HepG2 (cell line): ENCODE measurements around the gene TRPC4AP. TPM values are rescaled to one million over a fixed set of nuclear protein-coding genes. Genes with fewer than 3 reads are reported as not detected.
A peak's percentile ranks its signal among the peaks of the same experiment; 100 is the strongest.

ENCODE experiments used
- AGO2 ChIP-seq: fragments of 200-400 bp; formaldehyde crosslinking; optimal IDR thresholded peaks from 2 replicates; pipeline ENCODE3; 2017; ENCODE audit warnings: mild to moderate bottlenecking, low read depth, low read length, moderate library complexity
- BATF2 ChIP-seq: sonication (generic); formaldehyde crosslinking; IDR thresholded peaks from 2 replicates; pipeline ENCODE4 v1.8.0; 2022; ENCODE audit warnings: mild to moderate bottlenecking, missing genetic modification reagents, moderate library complexity
- CENPBD1 ChIP-seq: sonication (generic); formaldehyde crosslinking; IDR thresholded peaks from 2 replicates; pipeline ENCODE4 v1.8.0; 2022; ENCODE audit warnings: missing genetic modification reagents, low read depth, mild to moderate bottlenecking, borderline replicate concordance
- GATAD1 ChIP-seq: IDR thresholded peaks from 2 replicates; pipeline ENCODE4 v1.6.1; 2016; ENCODE audit warnings: missing genetic modification reagents, missing compliant biosample characterization
- HINFP ChIP-seq: sonication (generic); formaldehyde crosslinking; IDR thresholded peaks from 2 replicates; pipeline ENCODE4 v1.4.0; 2020; ENCODE audit warnings: low read depth, mild to moderate bottlenecking, missing genetic modification reagents
- RNF219 ChIP-seq: sonication (generic); formaldehyde crosslinking; IDR thresholded peaks from 2 replicates; pipeline ENCODE4 v1.5.0; 2020; ENCODE audit warnings: mild to moderate bottlenecking, missing genetic modification reagents
- SETDB1 ChIP-seq: sonication (generic); formaldehyde crosslinking; IDR thresholded peaks from 2 replicates; pipeline ENCODE4 v1.5.1; 2020; ENCODE audit warnings: missing genetic modification reagents, mild to moderate bottlenecking, borderline replicate concordance
- ZBTB43 ChIP-seq: sonication (generic); formaldehyde crosslinking; conservative IDR thresholded peaks from 2 replicates; pipeline ENCODE4 v1.4.0; 2020; ENCODE audit warnings: missing genetic modification reagents
- ZNF205 ChIP-seq: IDR thresholded peaks from 2 replicates; pipeline ENCODE4 v1.6.1; 2018; ENCODE audit warnings: missing biosample characterization, missing genetic modification reagents
- ZNF510 ChIP-seq: sonication (generic); formaldehyde crosslinking; IDR thresholded peaks from 2 replicates; pipeline ENCODE4 v1.4.0; 2020; ENCODE audit warnings: low read depth, mild to moderate bottlenecking, missing genetic modification reagents
- polyA plus RNA-seq, 8 experiments: library from polyadenylated mRNA; depleted of rRNA in 3 of 8; stranded (reverse) in 7 of 8; unstranded in 1 of 8; fragments of >200 nt; fragmentation: Illumina TruSeq in 4 of 8; extraction: Trizol in 4 of 8; gene quantifications; 2 replicates each; pipeline versions ENCODE4 v1.2.1 to v1.2.3, GENCODE V29; 2011 to 2016; ENCODE audit warnings: low read depth in 4 of 8, missing spikeins in 1 of 8, mixed read lengths in 1 of 8; ENCODE audit not compliant: insufficient read depth in 1 of 8
- total RNA-seq, 5 experiments: library from RNA; depleted of rRNA; stranded (reverse); fragments of >200 nt; fragmentation: Illumina TruSeq; extraction: Trizol; gene quantifications; 2 replicates each; pipeline ENCODE4 v1.2.3, GENCODE V29; 2016; ENCODE audit warnings: low read depth in 1 of 5
- TF ChIP-seq, protein P1 (sequence below): IDR thresholded peaks from 2 replicates; pipeline ENCODE4 v1.4.0; 2020; ENCODE audit warnings: mild to moderate bottlenecking, missing genetic modification reagents
- TF ChIP-seq, protein P2 (sequence below): sonication (generic); formaldehyde crosslinking; IDR thresholded peaks from 2 replicates; pipeline ENCODE4 v1.8.0; 2022; ENCODE audit warnings: missing genetic modification reagents, mild to moderate bottlenecking, borderline replicate concordance

The TRPC4AP gene
- total and polyA plus RNA-seq, 2 of the 13 experiments (the other 11 are each of a cell fraction or from before 2014, with no cell fraction given), result 136 to 137 TPM

- TF ChIP-seq BATF2 (CRISPR knock-in tag) (no peak), AGO2 (peak; percentile 81), SETDB1 (CRISPR knock-in tag) (no peak), HINFP (CRISPR knock-in tag) (no peak), ZBTB43 (CRISPR knock-in tag) (no peak), RNF219 (no peak), ZNF205 (CRISPR knock-in tag) (no peak), CENPBD1 (CRISPR knock-in tag) (no peak), GATAD1 (CRISPR knock-in tag) (no peak), ZNF510 (CRISPR knock-in tag) (no peak)
- TF ChIP-seq, protein P1, sequence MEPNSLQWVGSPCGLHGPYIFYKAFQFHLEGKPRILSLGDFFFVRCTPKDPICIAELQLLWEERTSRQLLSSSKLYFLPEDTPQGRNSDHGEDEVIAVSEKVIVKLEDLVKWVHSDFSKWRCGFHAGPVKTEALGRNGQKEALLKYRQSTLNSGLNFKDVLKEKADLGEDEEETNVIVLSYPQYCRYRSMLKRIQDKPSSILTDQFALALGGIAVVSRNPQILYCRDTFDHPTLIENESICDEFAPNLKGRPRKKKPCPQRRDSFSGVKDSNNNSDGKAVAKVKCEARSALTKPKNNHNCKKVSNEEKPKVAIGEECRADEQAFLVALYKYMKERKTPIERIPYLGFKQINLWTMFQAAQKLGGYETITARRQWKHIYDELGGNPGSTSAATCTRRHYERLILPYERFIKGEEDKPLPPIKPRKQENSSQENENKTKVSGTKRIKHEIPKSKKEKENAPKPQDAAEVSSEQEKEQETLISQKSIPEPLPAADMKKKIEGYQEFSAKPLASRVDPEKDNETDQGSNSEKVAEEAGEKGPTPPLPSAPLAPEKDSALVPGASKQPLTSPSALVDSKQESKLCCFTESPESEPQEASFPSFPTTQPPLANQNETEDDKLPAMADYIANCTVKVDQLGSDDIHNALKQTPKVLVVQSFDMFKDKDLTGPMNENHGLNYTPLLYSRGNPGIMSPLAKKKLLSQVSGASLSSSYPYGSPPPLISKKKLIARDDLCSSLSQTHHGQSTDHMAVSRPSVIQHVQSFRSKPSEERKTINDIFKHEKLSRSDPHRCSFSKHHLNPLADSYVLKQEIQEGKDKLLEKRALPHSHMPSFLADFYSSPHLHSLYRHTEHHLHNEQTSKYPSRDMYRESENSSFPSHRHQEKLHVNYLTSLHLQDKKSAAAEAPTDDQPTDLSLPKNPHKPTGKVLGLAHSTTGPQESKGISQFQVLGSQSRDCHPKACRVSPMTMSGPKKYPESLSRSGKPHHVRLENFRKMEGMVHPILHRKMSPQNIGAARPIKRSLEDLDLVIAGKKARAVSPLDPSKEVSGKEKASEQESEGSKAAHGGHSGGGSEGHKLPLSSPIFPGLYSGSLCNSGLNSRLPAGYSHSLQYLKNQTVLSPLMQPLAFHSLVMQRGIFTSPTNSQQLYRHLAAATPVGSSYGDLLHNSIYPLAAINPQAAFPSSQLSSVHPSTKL (CRISPR knock-in tag), result no peak
- TF ChIP-seq, protein P2, sequence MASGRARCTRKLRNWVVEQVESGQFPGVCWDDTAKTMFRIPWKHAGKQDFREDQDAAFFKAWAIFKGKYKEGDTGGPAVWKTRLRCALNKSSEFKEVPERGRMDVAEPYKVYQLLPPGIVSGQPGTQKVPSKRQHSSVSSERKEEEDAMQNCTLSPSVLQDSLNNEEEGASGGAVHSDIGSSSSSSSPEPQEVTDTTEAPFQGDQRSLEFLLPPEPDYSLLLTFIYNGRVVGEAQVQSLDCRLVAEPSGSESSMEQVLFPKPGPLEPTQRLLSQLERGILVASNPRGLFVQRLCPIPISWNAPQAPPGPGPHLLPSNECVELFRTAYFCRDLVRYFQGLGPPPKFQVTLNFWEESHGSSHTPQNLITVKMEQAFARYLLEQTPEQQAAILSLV (CRISPR knock-in tag), result no peak
Measured at GRCh38 chr20:34998331-34998950, 94.2 kb downstream of the TRPC4AP start (continued).
